Pericardium fibroblast (primary cell): ENCODE measurements around the gene SERPINE3. TPM values are rescaled to one million over a fixed set of nuclear protein-coding genes. Genes with fewer than 3 reads are reported as not detected.

ENCODE experiments used
- total RNA-seq: library from RNA; depleted of rRNA; stranded (reverse); fragments of >200 nt; gene quantifications from 2 replicates; pipeline ENCODE4 v1.2.3, GENCODE V29; 2015

Gene SERPINE3
- not detected in 2 replicates for total RNA-seq

GRCh38 chr13:51339354-51339753, at the start of gene SERPINE3:
Gene SERPINE3 (plus strand): TSS chr13:51339691. CDS start chr13:51341092, 1,401 bp downstream.

Other genes starting within 250 kb of the SERPINE3 start
- not detected in 2 replicates for gene C13orf42, start 228.4 kb upstream of the SERPINE3 start, total RNA-seq
- gene FAM124A, start 117.3 kb upstream of the SERPINE3 start, total RNA-seq: 0.35 and 0.68 TPM in 2 replicates
- 16.9 and 18.5 TPM in 2 replicates for gene INTS6, start 113.3 kb downstream of the SERPINE3 start, total RNA-seq
- 2.6 and 6.1 TPM in 2 replicates for gene WDFY2, start 244.8 kb downstream of the SERPINE3 start, total RNA-seq